A673 (cell line): ENCODE measurements around the gene RPS6KA2.

Source experiments
- CTCF ChIP-seq: fragments of 300-800, 200-600 bp; sonication (generic); conservative IDR thresholded peaks from 2 replicates; pipeline ENCODE4 v1.5.1; 2017; ENCODE audit warnings: low read depth, mild to moderate bottlenecking, antibody characterized with exemption, low read length, moderate library complexity, mixed read lengths
- EZH2 ChIP-seq: fragments of 200-600 bp; sonication (generic); IDR thresholded peaks from 2 replicates; pipeline ENCODE4 v1.6.1; 2017; ENCODE audit warnings: borderline replicate concordance, low read depth, mild to moderate bottlenecking, mixed read lengths, antibody characterized with exemption, low read length; ENCODE audit not compliant: poor library complexity, severe bottlenecking

- TF ChIP-seq CTCF: no peak
- TF ChIP-seq EZH2: no peak
Observed at GRCh38 chr6:166541876-166542579, 85.0 kb downstream of the RPS6KA2 start.
